Naive B cell (primary cell): Measurements from ENCODE around the gene DSG4. TPM values are rescaled to one million over a fixed set of nuclear protein-coding genes. Genes with fewer than 3 reads are reported as not detected.

Experiments
- ATAC-seq, 2 donors: fragments of 150-1000 bp; cut with Tn5 transposase; 2 replicates each; pipeline ENCODE4 v1.10.0; 2021; ENCODE audit warnings: low read depth in 2 of 2, mild to moderate bottlenecking in 2 of 2, moderate library complexity in 2 of 2
- DNase-seq: peaks from one replicate; pipeline ENCODE4 v3.0.0; 2022
- H3K27ac Mint-ChIP-seq, 6 donors: one replicate each; pipeline ENCODE4 v1.8.0; 2020 to 2022; ENCODE audit warnings: mild to moderate bottlenecking in 6 of 6, mixed read lengths in 6 of 6, moderate library complexity in 5 of 6, inconsistent platforms in 2 of 6
- H3K27me3 Mint-ChIP-seq, 3 donors: one replicate each; pipeline ENCODE4 v1.8.0; 2021 to 2022; ENCODE audit warnings: mixed read lengths in 3 of 3, mild to moderate bottlenecking in 1 of 3
- H3K36me3 Mint-ChIP-seq, 2 donors: one replicate each; pipeline ENCODE4 v1.8.0; 2020 to 2022; ENCODE audit warnings: mixed read lengths in 2 of 2, inconsistent platforms in 1 of 2, mild to moderate bottlenecking in 1 of 2
- H3K4me1 Mint-ChIP-seq, 3 donors: one replicate each; pipeline ENCODE4 v1.8.0; 2020 to 2022; ENCODE audit warnings: mixed read lengths in 3 of 3, inconsistent platforms in 1 of 3, mild to moderate bottlenecking in 1 of 3, moderate library complexity in 1 of 3
- H3K4me3 Mint-ChIP-seq, 8 donors: one replicate each; pipeline ENCODE4 v1.8.0; 2020 to 2022; ENCODE audit warnings: mild to moderate bottlenecking in 8 of 8, mixed read lengths in 8 of 8, moderate library complexity in 8 of 8, inconsistent platforms in 2 of 8
- H3K9me3 Mint-ChIP-seq, 7 donors: one replicate each; pipeline ENCODE4 v1.8.0; 2020 to 2022; ENCODE audit warnings: mixed read lengths in 7 of 7, mild to moderate bottlenecking in 5 of 7, inconsistent platforms in 2 of 7, moderate library complexity in 1 of 7
- polyA plus RNA-seq, 6 donors: library from polyadenylated mRNA; unstranded; fragments of 300-500 nt; fragmentation: Illumina TruSeq; gene quantifications; one replicate each; pipeline ENCODE4 v1.2.3, GENCODE V29; 2021; ENCODE audit warnings: low read depth in 6 of 6

The DSG4 gene
- polyA plus RNA-seq, 6 donors from 2014 or later = not detected

- H3K36me3 Mint-ChIP-seq = no peaks in the 10 kb centered on the region
- H3K9me3 Mint-ChIP-seq = peaks cover 0 to 5% (median 0%) of the 10 kb centered on the region in 7 donors
- H3K27ac Mint-ChIP-seq = no peak overlapping the region
- H3K27me3 Mint-ChIP-seq = peaks cover 0 to 5% (median 0%) of the 10 kb centered on the region in 3 donors
- DNase-seq = no peak
- no peaks in the 10 kb centered on the region for H3K4me1 Mint-ChIP-seq
- ATAC-seq = no peak
- H3K4me3 Mint-ChIP-seq = no peak overlapping the region
These were observed 20.4 kb downstream of the DSG4 start for GRCh38 chr18:31396796-31397612.

GRCh38 chr18:31398191-31398590 is 21.6 kb downstream of the DSG4 start:
- no peak for DNase-seq
- no peak overlapping the region for H3K4me3 Mint-ChIP-seq
- H3K4me1 Mint-ChIP-seq = no peaks in the 10 kb centered on the region
- ATAC-seq = no peak
- H3K27me3 Mint-ChIP-seq = peaks cover 0 to 5% (median 0%) of the 10 kb centered on the region in 3 donors
- no peaks in the 10 kb centered on the region for H3K36me3 Mint-ChIP-seq
- H3K27ac Mint-ChIP-seq = no peak overlapping the region
- peaks cover 0 to 3% (median 0%) of the 10 kb centered on the region in 7 donors for H3K9me3 Mint-ChIP-seq

DNA sequence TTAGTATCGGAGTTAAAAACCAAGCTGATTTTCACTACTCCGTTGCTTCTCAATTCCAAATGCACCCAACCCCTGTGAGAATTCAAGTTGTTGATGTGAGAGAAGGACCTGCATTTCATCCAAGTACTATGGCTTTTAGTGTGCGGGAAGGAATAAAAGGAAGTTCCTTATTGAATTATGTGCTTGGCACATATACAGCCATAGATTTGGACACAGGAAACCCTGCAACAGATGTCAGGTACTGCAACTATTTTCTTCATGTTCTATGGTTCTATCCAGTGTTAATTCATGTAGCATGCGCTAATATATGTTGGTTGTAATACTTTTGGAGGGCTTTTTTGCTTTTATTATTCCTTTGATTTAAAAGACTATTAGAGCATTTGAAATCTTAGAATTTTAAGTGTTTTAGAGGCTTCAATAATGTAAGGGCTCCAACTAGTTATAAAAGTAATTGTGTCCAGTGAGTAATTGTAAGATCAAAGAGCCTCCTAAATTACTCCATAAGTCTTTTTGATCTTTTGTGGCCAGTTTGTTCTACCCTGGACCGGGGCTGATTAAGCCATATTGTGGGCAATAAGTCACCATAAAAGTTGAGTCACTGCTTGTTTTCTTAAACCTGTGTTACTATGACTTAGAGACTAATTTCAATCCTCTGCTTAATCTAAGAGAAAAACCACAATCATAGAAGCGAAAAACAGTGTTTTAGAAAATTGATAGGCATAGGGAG is 22.9 kb downstream of the DSG4 start:
- H3K27ac Mint-ChIP-seq = no peak overlapping the region
- H3K4me3 Mint-ChIP-seq = no peak overlapping the region
- no peaks in the 10 kb centered on the region for H3K4me1 Mint-ChIP-seq
- H3K27me3 Mint-ChIP-seq = peaks cover 0 to 5% (median 0%) of the 10 kb centered on the region in 3 donors
- ATAC-seq (no peak), DNase-seq (no peak)
- H3K36me3 Mint-ChIP-seq = no peaks in the 10 kb centered on the region
- no peaks in the 10 kb centered on the region for H3K9me3 Mint-ChIP-seq

- H3K4me3 Mint-ChIP-seq = no peak overlapping the region
- DNase-seq (no peak), ATAC-seq (no peak)
- H3K9me3 Mint-ChIP-seq = no peaks in the 10 kb centered on the region
- H3K36me3 Mint-ChIP-seq = no peaks in the 10 kb centered on the region
- H3K4me1 Mint-ChIP-seq = no peaks in the 10 kb centered on the region
- H3K27me3 Mint-ChIP-seq = peaks cover 0 to 5% (median 0%) of the 10 kb centered on the region in 3 donors
- no peak overlapping the region for H3K27ac Mint-ChIP-seq
These were observed 24.8 kb downstream of the DSG4 start for GRCh38 chr18:31401156-31402025.

DNA sequence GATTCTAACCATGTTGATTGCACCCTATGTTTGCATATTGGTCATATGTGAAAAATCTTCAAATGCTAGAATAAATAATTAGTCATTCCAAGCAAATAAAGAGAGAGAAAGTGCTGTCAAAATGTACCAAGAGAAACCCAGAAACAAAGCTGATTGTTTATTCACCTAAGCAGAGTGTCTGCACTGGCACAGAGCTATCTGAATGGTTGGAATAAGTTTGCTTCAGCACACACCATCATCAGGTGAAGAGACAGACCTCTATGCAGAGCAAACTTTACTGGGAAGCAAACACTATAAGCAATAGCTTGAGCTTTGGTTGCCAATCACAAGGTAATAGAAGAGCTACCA is 25.4 kb downstream of the DSG4 start:
- Mint-ChIP-seq H3K4me3 (no peak overlapping the region), H3K36me3 (no peaks in the 10 kb centered on the region), H3K9me3 (no peaks in the 10 kb centered on the region), H3K4me1 (no peaks in the 10 kb centered on the region), H3K27ac (no peak overlapping the region), H3K27me3 (peaks cover 0 to 5% (median 0%) of the 10 kb centered on the region in 3 donors)
- DNase-seq = no peak
- no peak for ATAC-seq

DNA sequence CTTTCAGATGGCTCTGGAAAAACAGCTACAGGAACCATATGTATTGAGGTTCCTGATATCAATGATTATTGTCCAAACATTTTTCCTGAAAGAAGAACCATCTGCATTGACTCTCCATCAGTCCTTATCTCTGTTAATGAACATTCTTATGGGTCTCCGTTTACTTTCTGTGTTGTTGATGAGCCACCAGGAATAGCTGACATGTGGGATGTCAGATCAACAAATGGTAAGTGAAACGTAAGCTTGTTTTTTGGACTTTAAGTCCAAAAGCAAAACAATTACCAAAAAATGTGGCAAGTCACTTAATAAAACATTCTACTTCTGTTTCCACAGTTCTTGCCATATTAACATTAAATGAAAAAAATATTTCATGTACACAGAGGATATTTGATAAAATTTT is 26.8 kb downstream of the DSG4 start:
- peaks cover 0 to 5% (median 0%) of the 10 kb centered on the region in 3 donors for H3K27me3 Mint-ChIP-seq
- H3K4me3 Mint-ChIP-seq = no peak overlapping the region
- H3K4me1 Mint-ChIP-seq = no peaks in the 10 kb centered on the region
- no peak for DNase-seq
- H3K9me3 Mint-ChIP-seq = no peaks in the 10 kb centered on the region
- H3K36me3 Mint-ChIP-seq = no peaks in the 10 kb centered on the region
- ATAC-seq = no peak
- no peak overlapping the region for H3K27ac Mint-ChIP-seq

- no peak overlapping the region for H3K4me3 Mint-ChIP-seq
- no peaks in the 10 kb centered on the region for H3K27me3 Mint-ChIP-seq
- H3K36me3 Mint-ChIP-seq = no peaks in the 10 kb centered on the region
- no peak overlapping the region for H3K27ac Mint-ChIP-seq
- DNase-seq (no peak), ATAC-seq (no peak)
- H3K9me3 Mint-ChIP-seq = peaks cover 0 to 12% (median 0%) of the 10 kb centered on the region in 7 donors
- H3K4me1 Mint-ChIP-seq = no peaks in the 10 kb centered on the region
These were observed 31.1 kb downstream of the DSG4 start for GRCh38 chr18:31407649-31408048.

DNA sequence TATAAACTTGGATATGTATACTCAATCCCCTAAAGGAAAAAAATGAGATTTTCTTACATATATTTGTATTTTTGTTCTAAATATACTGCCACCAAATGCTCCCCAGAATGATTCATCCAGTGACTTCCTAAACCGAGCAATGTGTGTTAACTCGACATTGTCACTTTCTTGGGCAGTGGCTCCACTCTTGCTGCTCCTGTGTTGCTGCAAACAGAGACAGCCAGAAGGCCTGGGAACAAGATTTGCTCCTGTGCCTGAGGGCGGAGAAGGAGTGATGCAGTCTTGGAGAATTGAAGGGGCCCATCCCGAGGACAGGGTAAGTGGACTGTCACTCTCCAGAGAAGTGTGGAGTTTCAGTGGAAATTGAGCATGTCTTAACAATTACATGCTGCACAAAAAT is 32.7 kb downstream of the DSG4 start:
- ATAC-seq (no peak), DNase-seq (no peak)
- H3K27me3 Mint-ChIP-seq = no peaks in the 10 kb centered on the region
- H3K4me1 Mint-ChIP-seq = no peaks in the 10 kb centered on the region
- peaks cover 0 to 20% (median 2%) of the 10 kb centered on the region in 7 donors for H3K9me3 Mint-ChIP-seq
- H3K36me3 Mint-ChIP-seq = no peaks in the 10 kb centered on the region
- H3K27ac Mint-ChIP-seq = no peak overlapping the region
- H3K4me3 Mint-ChIP-seq = no peak overlapping the region

GRCh38 chr18:31410716-31411483 is 34.3 kb downstream of the DSG4 start:
- ATAC-seq = no peak
- no peak for DNase-seq
- H3K4me3 Mint-ChIP-seq = no peak overlapping the region
- no peaks in the 10 kb centered on the region for H3K27me3 Mint-ChIP-seq
- no peaks in the 10 kb centered on the region for H3K4me1 Mint-ChIP-seq
- H3K27ac Mint-ChIP-seq = no peak overlapping the region
- peaks cover 0 to 20% (median 6%) of the 10 kb centered on the region in 7 donors for H3K9me3 Mint-ChIP-seq
- H3K36me3 Mint-ChIP-seq = no peaks in the 10 kb centered on the region

GRCh38 chr18:31413137-31413536 is 36.6 kb downstream of the DSG4 start:
- no peak overlapping the region for H3K27ac Mint-ChIP-seq
- H3K4me3 Mint-ChIP-seq = no peak overlapping the region
- peaks cover 3 to 20% (median 6%) of the 10 kb centered on the region in 7 donors for H3K9me3 Mint-ChIP-seq
- no peaks in the 10 kb centered on the region for H3K36me3 Mint-ChIP-seq
- H3K27me3 Mint-ChIP-seq = no peaks in the 10 kb centered on the region
- no peaks in the 10 kb centered on the region for H3K4me1 Mint-ChIP-seq
- DNase-seq = no peak
- no peak for ATAC-seq

DNA sequence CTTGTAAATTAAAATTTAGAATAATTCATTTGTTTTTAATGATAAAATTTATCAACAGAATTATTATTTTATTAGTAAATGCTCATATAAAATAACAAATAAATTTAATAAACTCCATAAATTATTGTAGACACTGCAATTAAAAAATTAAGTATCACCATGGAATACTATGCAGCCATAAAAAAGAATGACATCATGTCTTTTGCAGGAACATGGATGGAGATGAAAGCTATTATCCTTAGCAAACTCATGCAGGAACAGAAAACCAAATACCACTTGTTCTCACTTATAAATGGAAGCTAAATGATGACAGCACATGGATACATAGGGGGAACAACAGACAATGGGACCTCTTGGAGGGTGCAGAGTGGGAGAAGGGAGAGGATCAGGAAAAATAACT is 41.3 kb downstream of the DSG4 start:
- ATAC-seq (no peak), DNase-seq (no peak)
- no peaks in the 10 kb centered on the region for H3K27me3 Mint-ChIP-seq
- H3K4me3 Mint-ChIP-seq = no peak overlapping the region
- H3K4me1 Mint-ChIP-seq = no peaks in the 10 kb centered on the region
- H3K9me3 Mint-ChIP-seq = peaks cover 0 to 6% (median 5%) of the 10 kb centered on the region in 7 donors
- no peak overlapping the region for H3K27ac Mint-ChIP-seq
- H3K36me3 Mint-ChIP-seq = no peaks in the 10 kb centered on the region

DNA sequence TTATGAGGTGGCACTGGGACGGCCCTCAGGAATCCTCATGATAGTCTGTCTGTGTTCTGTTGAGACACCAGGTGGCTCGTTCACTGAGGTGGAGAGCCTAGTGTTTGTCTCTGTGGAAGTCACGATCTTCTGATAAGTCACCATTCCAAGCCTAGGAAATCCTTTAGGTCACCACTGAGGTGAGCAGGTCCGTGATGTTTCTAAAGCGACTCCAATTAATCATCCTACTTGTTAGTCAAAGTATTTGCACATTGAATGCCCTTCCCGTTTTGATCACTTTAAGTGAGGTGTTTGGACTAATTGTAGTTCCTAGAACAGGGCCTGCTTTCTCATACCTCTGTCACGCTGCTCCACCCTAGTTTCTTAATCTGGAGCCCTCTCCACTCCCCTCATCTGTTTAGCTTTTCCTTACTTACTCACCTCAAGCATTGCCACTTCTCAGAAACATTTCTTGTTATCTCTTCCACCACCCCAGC is 42.9 kb downstream of the DSG4 start:
- no peaks in the 10 kb centered on the region for H3K4me1 Mint-ChIP-seq

DNA sequence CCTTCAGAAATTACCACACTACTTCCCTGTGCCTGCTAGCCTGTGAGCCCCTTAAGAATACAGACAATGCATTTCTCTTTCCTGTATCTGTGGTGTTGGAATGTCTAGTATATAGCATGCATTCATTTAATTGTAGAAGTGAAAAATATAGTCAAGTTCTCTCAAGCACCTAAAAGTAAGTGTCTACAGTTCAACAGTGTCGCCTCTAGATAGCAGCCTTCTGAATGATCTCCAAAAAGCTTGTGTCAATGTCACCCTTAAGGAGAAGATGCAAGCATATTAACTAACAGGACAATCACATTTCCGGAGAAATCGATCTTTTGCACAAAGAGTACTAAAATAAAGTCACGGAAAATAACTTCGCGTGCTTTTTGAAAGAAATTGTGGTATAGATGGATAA is 43.5 kb downstream of the DSG4 start:
- no peaks in the 10 kb centered on the region for H3K27me3 Mint-ChIP-seq
- H3K9me3 Mint-ChIP-seq = peaks cover 0 to 8% (median 3%) of the 10 kb centered on the region in 7 donors
- no peak overlapping the region for H3K4me3 Mint-ChIP-seq
- no peak overlapping the region for H3K27ac Mint-ChIP-seq
- ATAC-seq = no peak
- no peak for DNase-seq
- H3K4me1 Mint-ChIP-seq = no peaks in the 10 kb centered on the region
- H3K36me3 Mint-ChIP-seq = no peaks in the 10 kb centered on the region

More for the DNA sequence above, 42.9 kb downstream of the DSG4 start:
- Mint-ChIP-seq H3K27ac (no peak overlapping the region), H3K27me3 (no peaks in the 10 kb centered on the region), H3K4me3 (no peak overlapping the region), H3K36me3 (no peaks in the 10 kb centered on the region), H3K9me3 (peaks cover 0 to 8% (median 3%) of the 10 kb centered on the region in 7 donors)
- no peak for ATAC-seq
- no peak for DNase-seq
